Keratinocyte (primary cell): ENCODE data around the gene HACE1.
"Not testable (repeated sequence)": the region's sequence is repeated elsewhere in the genome, so short reads cannot be mapped to it uniquely, and the experiment has no call there.

Experiments used
- CTCF ChIP-seq, 3 experiments: IDR thresholded peaks in 1 of 3; conservative IDR thresholded peaks in 1 of 3; optimal IDR thresholded peaks in 1 of 3; 2 replicates in 2 of 3; 3 replicates in 1 of 3; pipeline versions ENCODE3 to v1.5.1; 2011; ENCODE audit warnings: low read length in 3 of 3, mild to moderate bottlenecking in 3 of 3, moderate library complexity in 2 of 3, control low read depth in 1 of 3, inconsistent platforms in 1 of 3; ENCODE audit not compliant: insufficient read depth in 2 of 3; ENCODE audit errors: extremely low read depth in 1 of 3
- EZH2 ChIP-seq: IDR thresholded peaks from one replicate; pipeline ENCODE4 v1.6.1; 2012; ENCODE audit warnings: inconsistent platforms, mild to moderate bottlenecking, low read length, moderate library complexity

- TF ChIP-seq CTCF (optimal IDR thresholded peaks at IDR 0.05 in 1 of 3, IDR thresholded peaks at IDR 0.05 in 1 of 3, conservative IDR thresholded peaks at IDR 0.05 in 1 of 3; ENCODE audit: extremely low read depth in 1 of 3, insufficient read depth in 2 of 3, low read length in 3 of 3); EZH2: not testable (repeated sequence)
Measured at GRCh38 chr6:104836479-104837020, 23.2 kb downstream of the HACE1 start.
